ENCODE measurements around the gene CYP1A1.

DNA sequence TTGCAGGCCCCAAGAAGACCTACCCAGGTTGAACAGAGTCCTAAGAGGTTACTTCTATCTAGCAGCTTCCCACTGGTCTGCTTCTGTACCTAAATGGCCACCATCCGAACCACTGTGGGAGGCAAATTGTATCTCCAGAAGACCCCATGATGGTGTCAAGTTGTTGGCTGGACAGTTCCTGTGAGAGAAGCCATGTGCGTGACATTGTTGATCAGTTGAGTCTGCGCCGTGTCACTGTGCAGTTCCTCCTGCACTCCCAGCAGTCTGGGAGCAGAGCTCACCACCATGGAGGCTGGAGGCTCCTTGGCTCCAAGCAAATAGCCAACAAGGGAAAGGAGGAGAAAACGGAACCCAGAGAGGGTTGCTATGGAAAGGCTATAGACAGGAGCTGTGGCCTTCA lies 7.5 kb upstream of the CYP1A1 start:
- TF ChIP-seq TEAD4 (CRISPR knock-in tag; IDR thresholded peaks at IDR 0.05) = no peak
- no peak for TF ChIP-seq CTCF (IDR thresholded peaks at IDR 0.05)
- no peak for TF ChIP-seq ZNF317 (CRISPR knock-in tag; IDR thresholded peaks at IDR 0.05; ENCODE audit: borderline replicate concordance, low read depth)
- no peak for TF ChIP-seq ZNF138 (CRISPR knock-in tag; conservative IDR thresholded peaks at IDR 0.05)
- TF ChIP-seq ZNF121 (CRISPR knock-in tag; IDR thresholded peaks at IDR 0.05) = no peak
- no peak for TF ChIP-seq ZSCAN18 (CRISPR knock-in tag; IDR thresholded peaks at IDR 0.05)
- no peak for TF ChIP-seq ZNF671 (CRISPR knock-in tag; IDR thresholded peaks at IDR 0.05)
- TF ChIP-seq SP1 (CRISPR knock-in tag; conservative IDR thresholded peaks at IDR 0.05) = no peak
